ENCODE results near the gene METTL14.

DNA sequence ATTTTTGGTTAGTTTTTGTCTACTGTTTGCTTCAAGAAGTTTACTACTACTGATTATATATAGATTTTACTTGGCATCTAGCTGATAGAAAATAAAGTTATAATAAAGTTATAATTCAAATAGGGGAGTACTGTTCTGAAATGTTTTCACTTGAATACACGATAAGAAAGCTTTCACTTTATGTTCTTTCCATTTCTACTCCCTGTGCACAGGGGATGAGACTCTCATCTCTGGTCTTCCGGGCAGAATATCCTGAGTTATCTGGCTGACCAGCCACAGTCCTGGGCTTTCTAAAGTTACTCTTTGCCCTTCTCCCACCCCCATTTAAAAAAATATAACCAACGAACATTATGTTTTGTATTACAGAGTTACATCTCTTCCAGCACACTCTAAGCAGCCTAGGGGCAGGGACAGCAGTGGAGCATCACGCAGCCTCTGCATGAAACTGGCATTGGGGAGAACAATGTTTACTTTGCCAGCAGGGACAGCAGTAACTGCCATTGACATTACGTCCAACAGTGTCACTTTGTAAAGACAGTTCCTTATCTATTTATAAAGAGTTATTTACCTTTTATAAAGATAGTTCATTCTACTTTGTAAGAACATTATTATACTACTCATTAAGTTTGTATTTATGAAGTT is 64.3 kb downstream of the METTL14 start:
- TF ChIP-seq, protein P1, sequence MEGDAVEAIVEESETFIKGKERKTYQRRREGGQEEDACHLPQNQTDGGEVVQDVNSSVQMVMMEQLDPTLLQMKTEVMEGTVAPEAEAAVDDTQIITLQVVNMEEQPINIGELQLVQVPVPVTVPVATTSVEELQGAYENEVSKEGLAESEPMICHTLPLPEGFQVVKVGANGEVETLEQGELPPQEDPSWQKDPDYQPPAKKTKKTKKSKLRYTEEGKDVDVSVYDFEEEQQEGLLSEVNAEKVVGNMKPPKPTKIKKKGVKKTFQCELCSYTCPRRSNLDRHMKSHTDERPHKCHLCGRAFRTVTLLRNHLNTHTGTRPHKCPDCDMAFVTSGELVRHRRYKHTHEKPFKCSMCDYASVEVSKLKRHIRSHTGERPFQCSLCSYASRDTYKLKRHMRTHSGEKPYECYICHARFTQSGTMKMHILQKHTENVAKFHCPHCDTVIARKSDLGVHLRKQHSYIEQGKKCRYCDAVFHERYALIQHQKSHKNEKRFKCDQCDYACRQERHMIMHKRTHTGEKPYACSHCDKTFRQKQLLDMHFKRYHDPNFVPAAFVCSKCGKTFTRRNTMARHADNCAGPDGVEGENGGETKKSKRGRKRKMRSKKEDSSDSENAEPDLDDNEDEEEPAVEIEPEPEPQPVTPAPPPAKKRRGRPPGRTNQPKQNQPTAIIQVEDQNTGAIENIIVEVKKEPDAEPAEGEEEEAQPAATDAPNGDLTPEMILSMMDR (optimal IDR thresholded peaks at IDR 0.05 in 1 of 3, IDR thresholded peaks at IDR 0.05 in 1 of 3, conservative IDR thresholded peaks at IDR 0.05 in 1 of 3; ENCODE audit: extremely low read depth in 1 of 3, insufficient read depth in 2 of 3, low read length in 3 of 3): no peak
- no peak for TF ChIP-seq EZH2 (IDR thresholded peaks at IDR 0.05; ENCODE audit: low read length)
